H9 (cell line): ENCODE results near the gene PRADC1. TPM values are rescaled to one million over a fixed set of nuclear protein-coding genes. Genes with fewer than 3 reads are reported as not detected.

ENCODE experiments used
- DNase-seq: peaks from one replicate; pipeline ENCODE4 v3.0.0-alpha.2; 2017
- H2AFZ ChIP-seq: one replicate; pipeline ENCODE4 v1.6.1; 2013; ENCODE audit warnings: mild to moderate bottlenecking, low read length, control low read depth, moderate library complexity
- H2AK5ac ChIP-seq: 2 replicates; pipeline ENCODE4 v1.6.1; 2013; ENCODE audit warnings: low read length, control low read depth, mixed read lengths; ENCODE audit not compliant: insufficient read length
- H2BK120ac ChIP-seq: one replicate; pipeline ENCODE4 v1.6.1; 2013; ENCODE audit warnings: low read depth, mild to moderate bottlenecking, low read length, control low read depth, inconsistent platforms; ENCODE audit not compliant: poor library complexity, severe bottlenecking
- H2BK12ac ChIP-seq: 2 replicates; pipeline ENCODE4 v1.6.1; 2013; ENCODE audit warnings: low read length, control low read depth, mixed read lengths, low read depth; ENCODE audit not compliant: insufficient read length
- H2BK15ac ChIP-seq: 2 replicates; pipeline ENCODE4 v1.6.1; 2013; ENCODE audit warnings: low read depth, low read length, control low read depth
- H2BK20ac ChIP-seq: one replicate; pipeline ENCODE4 v1.6.1; 2013; ENCODE audit warnings: low read depth, mild to moderate bottlenecking, low read length, control low read depth, inconsistent platforms; ENCODE audit not compliant: poor library complexity, severe bottlenecking
- H2BK5ac ChIP-seq: 2 replicates; pipeline ENCODE4 v1.6.1; 2013; ENCODE audit warnings: low read length, control low read depth, mixed read lengths; ENCODE audit not compliant: insufficient read length
- H3K14ac ChIP-seq: 2 replicates; pipeline ENCODE4 v1.6.1; 2013; ENCODE audit warnings: low read length, control low read depth; ENCODE audit not compliant: insufficient read depth
- H3K18ac ChIP-seq: 2 replicates; pipeline ENCODE4 v1.6.1; 2013; ENCODE audit warnings: low read depth, mild to moderate bottlenecking, mixed read lengths, low read length, control low read depth; ENCODE audit not compliant: insufficient read length
- H3K23ac ChIP-seq: 2 replicates; pipeline ENCODE4 v1.6.1; 2013; ENCODE audit warnings: low read length, control low read depth, mixed read lengths, low read depth; ENCODE audit not compliant: insufficient read length
- H3K23me2 ChIP-seq: 2 replicates; pipeline ENCODE4 v1.6.1; 2013; ENCODE audit warnings: low read depth, mild to moderate bottlenecking, mixed read lengths, low read length, control low read depth; ENCODE audit not compliant: insufficient read length, poor library complexity, severe bottlenecking
- H3K27ac ChIP-seq: 2 replicates; pipeline ENCODE4 v1.5.1; 2013; ENCODE audit warnings: low read length, control low read depth, mixed read lengths, low read depth; ENCODE audit not compliant: insufficient read length
- H3K27me3 ChIP-seq: 2 replicates; pipeline ENCODE4 v1.6.1; 2013; ENCODE audit warnings: low read length, control low read depth, inconsistent platforms; ENCODE audit not compliant: insufficient read depth
- H3K4ac ChIP-seq: 2 replicates; pipeline ENCODE4 v1.6.1; 2013; ENCODE audit warnings: low read depth, mild to moderate bottlenecking, control low read depth, inconsistent platforms, low read length, moderate library complexity
- H3K4me1 ChIP-seq: 2 replicates; pipeline ENCODE4 v1.6.1; 2013; ENCODE audit warnings: low read length, control low read depth, inconsistent platforms; ENCODE audit not compliant: insufficient read depth
- H3K4me2 ChIP-seq: 2 replicates; pipeline ENCODE4 v1.6.1; 2013; ENCODE audit warnings: low read length, control low read depth, mixed read lengths; ENCODE audit not compliant: insufficient read length, insufficient read depth
- H3K56ac ChIP-seq: 2 replicates; pipeline ENCODE4 v1.6.1; 2013; ENCODE audit warnings: low read depth, mild to moderate bottlenecking, mixed read lengths, low read length, control low read depth; ENCODE audit not compliant: insufficient read length
- H3K79me1 ChIP-seq: 2 replicates; pipeline ENCODE4 v1.6.1; 2013; ENCODE audit warnings: low read depth, mild to moderate bottlenecking, moderate library complexity, low read length, control low read depth, inconsistent platforms; ENCODE audit not compliant: insufficient read depth, poor library complexity, severe bottlenecking
- H3K79me2 ChIP-seq: 2 replicates; pipeline ENCODE4 v1.6.1; 2013; ENCODE audit warnings: low read length, control low read depth, inconsistent platforms; ENCODE audit not compliant: insufficient read depth
- H3K9ac ChIP-seq: 2 replicates; pipeline ENCODE4 v1.6.1; 2013; ENCODE audit warnings: low read length, control low read depth, mixed read lengths; ENCODE audit not compliant: insufficient read length; ENCODE audit errors: extremely low read depth
- H3K9me3 ChIP-seq: one replicate; pipeline ENCODE4 v1.6.1; 2013; ENCODE audit warnings: low read depth, low read length, inconsistent platforms; ENCODE audit not compliant: control insufficient read depth
- H3T11ph ChIP-seq: one replicate; pipeline ENCODE4 v1.6.1; 2013; ENCODE audit warnings: mild to moderate bottlenecking, low read length, control low read depth, inconsistent platforms
- H4K20me1 ChIP-seq: one replicate; pipeline ENCODE4 v1.6.1; 2013; ENCODE audit not compliant: control insufficient read depth, insufficient read length, insufficient read depth
- H4K5ac ChIP-seq: 2 replicates; pipeline ENCODE4 v1.6.1; 2013; ENCODE audit warnings: low read depth, mild to moderate bottlenecking, mixed read lengths, low read length, control low read depth; ENCODE audit not compliant: insufficient read length
- H4K8ac ChIP-seq: replicated peaks from 2 replicates; pipeline ENCODE4 v1.6.1; 2013; ENCODE audit warnings: low read length, control low read depth, mixed read lengths, low read depth; ENCODE audit not compliant: insufficient read length
- H4K91ac ChIP-seq: 2 replicates; pipeline ENCODE4 v1.6.1; 2013; ENCODE audit warnings: low read depth, mild to moderate bottlenecking, moderate library complexity, mixed read lengths, low read length, control low read depth; ENCODE audit not compliant: insufficient read length
- H3K27ac Mint-ChIP-seq, 3 experiments: 2 replicates in 2 of 3; 3 replicates in 1 of 3; pipeline ENCODE4 v1.8.0; 2020 to 2021; ENCODE audit warnings: mixed read lengths in 3 of 3, mild to moderate bottlenecking in 1 of 3, moderate library complexity in 1 of 3
- H3K27me3 Mint-ChIP-seq: 2 replicates; pipeline ENCODE4 v1.8.0; 2021; ENCODE audit warnings: low read depth, mild to moderate bottlenecking, moderate library complexity, mixed read lengths
- H3K36me3 Mint-ChIP-seq, 3 experiments: 2 replicates in 2 of 3; 3 replicates in 1 of 3; pipeline ENCODE4 v1.8.0; 2020 to 2021; ENCODE audit warnings: low read depth in 3 of 3, mixed read lengths in 3 of 3; ENCODE audit not compliant: insufficient read depth in 1 of 3
- H3K4me1 Mint-ChIP-seq, 2 experiments: 2 replicates each; pipeline ENCODE4 v1.8.0; 2020; ENCODE audit warnings: mixed read lengths in 2 of 2
- H3K4me3 Mint-ChIP-seq, 2 experiments: 2 replicates in 1 of 2; 3 replicates in 1 of 2; pipeline ENCODE4 v1.8.0; 2020 to 2021; ENCODE audit warnings: mild to moderate bottlenecking in 2 of 2, mixed read lengths in 2 of 2, moderate library complexity in 1 of 2
- H3K9me3 Mint-ChIP-seq, 2 experiments: 2 replicates in 1 of 2; 3 replicates in 1 of 2; pipeline ENCODE4 v1.8.0; 2020; ENCODE audit warnings: mild to moderate bottlenecking in 2 of 2, mixed read lengths in 2 of 2, moderate library complexity in 1 of 2
- WGBS: extraction: QIAGEN DNeasy Blood & Tissue Kit; methylation state at CpG from one replicate; pipeline ENCODE4 v1.1.7; 2013; ENCODE audit warnings: missing lambda C conversion rate, low lambda C conversion rate, mixed read lengths; ENCODE audit not compliant: insufficient read length; ENCODE audit errors: extremely low coverage; 5-methylcytosine and 5-hydroxymethylcytosine counted together
- total RNA-seq: library from RNA; stranded (reverse); gene quantifications from 2 replicates; pipeline ENCODE4 v1.2.1, GENCODE V29; 2021
- TF ChIP-seq, protein P1 (sequence below): fragments of 200-600 bp; sonication (generic); conservative IDR thresholded peaks from 3 replicates; pipeline ENCODE4 v1.8.0; 2021; ENCODE audit warnings: antibody characterized with exemption, mild to moderate bottlenecking

The PRADC1 gene
- total RNA-seq, 1 experiment from 2014 or later, result 9.6 TPM

- peak; percentile 53 for DNase-seq
Measured at GRCh38 chr2:73203055-73203681, 29.9 kb downstream of the PRADC1 start.

More at GRCh38 chr2:73203055-73203681, 29.9 kb downstream of the PRADC1 start:
- H3K27me3 Mint-ChIP-seq, result peaks cover 73% of the 10 kb centered on the region
- WGBS, result no CpG with 5 or more reads among the region's 44 CpGs
- H2BK20ac ChIP-seq, result no peak overlapping the region
- no peak overlapping the region for H4K8ac ChIP-seq
- H3K79me2 ChIP-seq, result no peaks in the 10 kb centered on the region
- no peaks in the 10 kb centered on the region for H3K79me1 ChIP-seq
- peaks cover 8% of the 10 kb centered on the region in 2 experiments; a peak in 3 of 5 replicates for H3K9me3 Mint-ChIP-seq
- H2BK120ac ChIP-seq, result no peak overlapping the region
- no peak overlapping the region for H2AK5ac ChIP-seq
- H3K4me1 Mint-ChIP-seq, result peaks cover 10 to 13% of the 10 kb centered on the region in 2 experiments
- no peak overlapping the region for H3T11ph ChIP-seq
- H2BK12ac ChIP-seq, result no peak overlapping the region
- peaks cover 6% of the 10 kb centered on the region for H3K23me2 ChIP-seq
- no peak overlapping the region for H3K9ac ChIP-seq
- H3K9me3 ChIP-seq, result no peaks in the 10 kb centered on the region
- peak overlapping the region; percentile 45 for H3K4me2 ChIP-seq
- no peaks in the 10 kb centered on the region for H4K20me1 ChIP-seq
- no peak overlapping the region for H2BK15ac ChIP-seq
- no peak overlapping the region for H3K4ac ChIP-seq
- H3K23ac ChIP-seq, result no peak overlapping the region
- H3K36me3 Mint-ChIP-seq, result peaks cover 0 to 4% (median 0%) of the 10 kb centered on the region in 3 experiments; a peak in 1 of 7 replicates
- TF ChIP-seq, protein P1, sequence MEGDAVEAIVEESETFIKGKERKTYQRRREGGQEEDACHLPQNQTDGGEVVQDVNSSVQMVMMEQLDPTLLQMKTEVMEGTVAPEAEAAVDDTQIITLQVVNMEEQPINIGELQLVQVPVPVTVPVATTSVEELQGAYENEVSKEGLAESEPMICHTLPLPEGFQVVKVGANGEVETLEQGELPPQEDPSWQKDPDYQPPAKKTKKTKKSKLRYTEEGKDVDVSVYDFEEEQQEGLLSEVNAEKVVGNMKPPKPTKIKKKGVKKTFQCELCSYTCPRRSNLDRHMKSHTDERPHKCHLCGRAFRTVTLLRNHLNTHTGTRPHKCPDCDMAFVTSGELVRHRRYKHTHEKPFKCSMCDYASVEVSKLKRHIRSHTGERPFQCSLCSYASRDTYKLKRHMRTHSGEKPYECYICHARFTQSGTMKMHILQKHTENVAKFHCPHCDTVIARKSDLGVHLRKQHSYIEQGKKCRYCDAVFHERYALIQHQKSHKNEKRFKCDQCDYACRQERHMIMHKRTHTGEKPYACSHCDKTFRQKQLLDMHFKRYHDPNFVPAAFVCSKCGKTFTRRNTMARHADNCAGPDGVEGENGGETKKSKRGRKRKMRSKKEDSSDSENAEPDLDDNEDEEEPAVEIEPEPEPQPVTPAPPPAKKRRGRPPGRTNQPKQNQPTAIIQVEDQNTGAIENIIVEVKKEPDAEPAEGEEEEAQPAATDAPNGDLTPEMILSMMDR, result no peak
- H2BK5ac ChIP-seq, result no peak overlapping the region
- peak overlapping the region; percentile 56 to 73 for H3K4me3 Mint-ChIP-seq
- H3K27ac ChIP-seq, result no peak overlapping the region
- H3K4me1 ChIP-seq, result no peaks in the 10 kb centered on the region
- H3K27ac Mint-ChIP-seq, result no peak overlapping the region
- H3K56ac ChIP-seq, result no peak overlapping the region
- H4K5ac ChIP-seq, result no peak overlapping the region
- no peak overlapping the region for H4K91ac ChIP-seq
- H3K18ac ChIP-seq, result no peak overlapping the region
- peaks cover 13% of the 10 kb centered on the region; the same call in 1 of the 2 replicates for H3K27me3 ChIP-seq
- H2AFZ ChIP-seq, result no peak overlapping the region
- 0 out of 2 replicates have a peak overlapping the region, but pooled peaks have one; percentile 16 for H3K14ac ChIP-seq
